ENCODE data around the gene RAPGEF4.
A peak's percentile ranks its signal among the peaks of the same experiment; 100 is the strongest.
"Not testable (repeated sequence)": the region's sequence is repeated elsewhere in the genome, so short reads cannot be mapped to it uniquely, and the experiment has no call there.

RAPGEF4 gene

GRCh38 chr2:172774302-172774701 is 38.7 kb downstream of the RAPGEF4 start:
- DNase-seq (ENCODE audit: low spot score): no peak

GRCh38 chr2:172775319-172775718 is 39.7 kb downstream of the RAPGEF4 start:
- no peak for DNase-seq (ENCODE audit: low spot score)

GRCh38 chr2:172777431-172777830 is 41.8 kb downstream of the RAPGEF4 start:
- DNase-seq (ENCODE audit: low spot score): no peak

GRCh38 chr2:172782506-172783164 is 47.0 kb downstream of the RAPGEF4 start:
- DNase-seq (ENCODE audit: low spot score): no peak

- no peak for DNase-seq (ENCODE audit: low spot score)
Observed at GRCh38 chr2:172783165-172783898, 47.7 kb downstream of the RAPGEF4 start.

- no peak for DNase-seq (ENCODE audit: low spot score)
Observed at GRCh38 chr2:172788871-172789270, 53.2 kb downstream of the RAPGEF4 start.

- DNase-seq (ENCODE audit: low spot score): no peak
Observed at GRCh38 chr2:172790404-172790803, 54.8 kb downstream of the RAPGEF4 start.

GRCh38 chr2:172791953-172792352 is 56.3 kb downstream of the RAPGEF4 start:
- DNase-seq (ENCODE audit: low spot score): no peak

- no peak for DNase-seq (ENCODE audit: low spot score)
Observed at GRCh38 chr2:172792711-172793110, 57.1 kb downstream of the RAPGEF4 start.

GRCh38 chr2:172803308-172803707 is 67.7 kb downstream of the RAPGEF4 start:
- not testable (repeated sequence) for DNase-seq (ENCODE audit: low spot score)

- no peak for DNase-seq (ENCODE audit: low spot score)
Observed at GRCh38 chr2:172804423-172804822, 68.8 kb downstream of the RAPGEF4 start.

GRCh38 chr2:172806493-172806892 is 70.8 kb downstream of the RAPGEF4 start:
- DNase-seq (ENCODE audit: low spot score): peak; percentile 29

GRCh38 chr2:172806996-172807395 is 71.4 kb downstream of the RAPGEF4 start:
- no peak for DNase-seq (ENCODE audit: low spot score)

- DNase-seq (ENCODE audit: low spot score): no peak
Observed at GRCh38 chr2:172808156-172808555, 72.5 kb downstream of the RAPGEF4 start.

GRCh38 chr2:172811027-172811426 is 75.4 kb downstream of the RAPGEF4 start:
- no peak for DNase-seq (ENCODE audit: low spot score)

- DNase-seq (ENCODE audit: low spot score): no peak
Observed at GRCh38 chr2:172812158-172812744, 76.6 kb downstream of the RAPGEF4 start.

GRCh38 chr2:172813314-172813888 is 77.8 kb downstream of the RAPGEF4 start:
- DNase-seq (ENCODE audit: low spot score): no peak

- no peak for DNase-seq (ENCODE audit: low spot score)
Observed at GRCh38 chr2:172817411-172817810, 81.8 kb downstream of the RAPGEF4 start.

GRCh38 chr2:172819943-172820342 is 84.3 kb downstream of the RAPGEF4 start:
- DNase-seq (ENCODE audit: low spot score): no peak

GRCh38 chr2:172821370-172822338 is 86.0 kb downstream of the RAPGEF4 start:
- DNase-seq (ENCODE audit: low spot score): no peak

- no peak for DNase-seq (ENCODE audit: low spot score)
Observed at GRCh38 chr2:172822585-172822984, 86.9 kb downstream of the RAPGEF4 start.
